NCI-H1436 (cell line): ENCODE results near the gene SNED1.

Experiments used
- DNase-seq: peaks from one replicate; lab custom pipeline; 2025; lab: John Stamatoyannopoulos, UW

The SNED1 gene

DNA sequence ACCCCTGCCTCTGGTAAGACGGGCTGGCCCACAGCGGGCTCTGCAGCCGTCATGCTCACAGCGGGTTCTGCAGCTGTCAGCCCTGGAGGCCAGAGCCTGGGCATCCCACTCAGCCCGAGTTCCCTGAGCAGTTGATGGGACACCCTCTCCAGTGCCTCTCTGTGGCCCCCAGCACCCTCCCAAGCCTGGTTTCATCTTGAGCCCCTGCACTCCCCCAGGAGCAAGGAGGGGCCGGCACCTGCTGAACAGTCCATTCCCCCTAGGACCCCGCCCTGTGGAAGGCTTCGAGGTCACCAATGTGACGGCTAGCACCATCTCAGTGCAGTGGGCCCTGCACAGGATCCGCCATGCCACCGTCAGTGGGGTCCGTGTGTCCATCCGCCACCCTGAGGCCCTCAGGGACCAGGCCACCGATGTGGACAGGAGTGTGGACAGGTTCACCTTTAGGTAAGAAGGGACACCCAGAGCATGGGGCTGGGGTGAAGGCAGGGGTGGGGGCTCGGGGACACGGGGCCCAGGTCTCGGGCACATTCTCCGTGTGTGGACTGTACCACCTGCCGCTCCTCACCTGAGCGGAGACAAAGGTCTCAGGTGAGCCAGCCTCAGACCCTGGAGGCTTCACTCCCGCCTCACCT, 69.2 kb downstream of the SNED1 start:
- no peak for DNase-seq

- no peak for DNase-seq
These were observed 69.9 kb downstream of the SNED1 start for GRCh38 chr2:241068136-241068941.

GRCh38 chr2:241068942-241069810, 70.8 kb downstream of the SNED1 start:
- no peak for DNase-seq

- peak; percentile 16 for DNase-seq
These were observed 71.4 kb downstream of the SNED1 start for GRCh38 chr2:241069821-241070281.

GRCh38 chr2:241070361-241070760, 71.9 kb downstream of the SNED1 start:
- no peak for DNase-seq

GRCh38 chr2:241070811-241071676, 72.6 kb downstream of the SNED1 start:
- no peak for DNase-seq

DNA sequence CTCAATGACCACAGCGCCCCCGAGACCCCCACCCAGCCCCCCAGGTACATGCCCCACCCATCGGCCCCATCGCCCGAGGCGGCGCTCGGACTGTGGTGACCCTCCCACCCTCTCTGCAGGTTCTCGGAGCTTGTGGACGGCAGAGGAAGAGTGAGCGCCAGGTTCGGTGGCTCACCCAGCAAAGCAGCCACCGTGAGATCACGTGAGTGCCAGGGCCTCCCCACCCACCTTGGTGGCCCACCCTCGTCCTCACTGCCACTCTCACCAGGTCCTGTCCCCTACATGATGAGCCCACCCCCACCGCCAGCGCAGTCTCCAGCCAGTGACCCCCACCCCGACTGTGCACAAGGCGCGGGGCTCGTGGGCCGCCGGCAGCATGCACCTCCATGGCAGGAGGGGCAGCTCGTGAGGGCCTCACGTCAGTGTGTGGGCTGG, 73.3 kb downstream of the SNED1 start:
- DNase-seq, result no peak

- DNase-seq, result no peak
These were observed 73.7 kb downstream of the SNED1 start for GRCh38 chr2:241072151-241072550.

GRCh38 chr2:241072553-241073165, 74.2 kb downstream of the SNED1 start:
- DNase-seq, result no peak

- DNase-seq, result no peak
These were observed 75.0 kb downstream of the SNED1 start for GRCh38 chr2:241073166-241074064.

DNA sequence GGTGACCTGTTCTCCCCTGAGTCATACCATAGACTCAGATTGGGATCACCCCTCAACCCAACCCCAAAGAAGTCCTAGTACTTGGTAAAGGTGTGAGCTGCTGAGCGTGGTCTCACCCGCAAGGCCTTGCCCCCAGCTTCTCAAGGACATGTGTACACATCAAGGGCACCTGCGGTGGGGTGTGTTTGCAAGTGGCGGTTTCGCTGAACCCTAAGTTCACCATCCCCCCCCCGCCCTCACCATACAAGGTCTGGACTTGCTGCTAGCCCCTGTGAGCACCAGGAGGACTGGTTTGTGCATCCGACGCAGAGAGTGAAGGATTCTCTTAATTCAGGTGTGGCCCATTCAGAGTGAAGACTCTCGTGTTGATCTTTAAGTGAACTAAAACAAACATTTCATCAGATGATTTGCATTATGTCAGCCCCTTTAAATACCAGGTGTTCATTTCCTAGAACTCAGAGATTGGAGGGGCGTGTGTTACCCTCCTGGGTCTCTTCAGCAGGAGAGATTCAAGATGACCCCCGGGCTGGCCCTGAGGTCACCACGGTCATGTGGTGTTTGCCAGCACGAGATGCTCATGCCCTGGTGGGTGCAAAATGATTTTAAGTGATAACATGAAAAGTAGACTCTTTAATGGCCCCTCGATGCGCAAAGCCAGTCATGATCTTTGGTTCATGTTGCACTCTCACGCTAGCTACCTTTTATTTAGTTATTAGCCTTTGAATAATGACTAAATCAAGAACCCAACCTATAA, 75.8 kb downstream of the SNED1 start:
- DNase-seq, result no peak

- DNase-seq, result no peak
These were observed 76.6 kb downstream of the SNED1 start for GRCh38 chr2:241074901-241075540.

GRCh38 chr2:241080405-241081189, 82.2 kb downstream of the SNED1 start:
- DNase-seq, result no peak

DNA sequence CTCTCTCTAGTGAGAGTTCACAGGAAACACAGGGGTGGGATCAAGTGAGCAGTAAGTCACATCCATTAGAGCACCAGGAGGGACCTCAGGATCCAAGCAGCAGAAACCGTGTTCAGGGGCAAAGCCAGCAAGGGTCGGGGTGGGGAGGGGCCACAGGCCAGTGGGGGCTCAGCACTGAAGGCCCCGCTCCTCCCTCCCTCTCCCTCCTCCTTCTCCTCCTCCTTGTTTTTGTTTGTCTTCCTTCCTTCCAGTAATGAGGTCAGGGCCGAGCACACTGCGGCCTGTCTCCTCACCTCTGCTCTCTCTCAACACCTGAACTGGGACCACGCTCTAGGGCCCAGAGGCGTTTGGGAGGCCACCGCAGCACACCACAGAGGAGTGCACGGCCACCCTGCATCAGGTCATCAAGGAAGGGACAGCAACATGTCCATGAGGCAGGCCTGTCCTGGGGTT, 82.8 kb downstream of the SNED1 start:
- DNase-seq, result no peak

GRCh38 chr2:241081643-241082340, 83.4 kb downstream of the SNED1 start:
- DNase-seq, result no peak

DNA sequence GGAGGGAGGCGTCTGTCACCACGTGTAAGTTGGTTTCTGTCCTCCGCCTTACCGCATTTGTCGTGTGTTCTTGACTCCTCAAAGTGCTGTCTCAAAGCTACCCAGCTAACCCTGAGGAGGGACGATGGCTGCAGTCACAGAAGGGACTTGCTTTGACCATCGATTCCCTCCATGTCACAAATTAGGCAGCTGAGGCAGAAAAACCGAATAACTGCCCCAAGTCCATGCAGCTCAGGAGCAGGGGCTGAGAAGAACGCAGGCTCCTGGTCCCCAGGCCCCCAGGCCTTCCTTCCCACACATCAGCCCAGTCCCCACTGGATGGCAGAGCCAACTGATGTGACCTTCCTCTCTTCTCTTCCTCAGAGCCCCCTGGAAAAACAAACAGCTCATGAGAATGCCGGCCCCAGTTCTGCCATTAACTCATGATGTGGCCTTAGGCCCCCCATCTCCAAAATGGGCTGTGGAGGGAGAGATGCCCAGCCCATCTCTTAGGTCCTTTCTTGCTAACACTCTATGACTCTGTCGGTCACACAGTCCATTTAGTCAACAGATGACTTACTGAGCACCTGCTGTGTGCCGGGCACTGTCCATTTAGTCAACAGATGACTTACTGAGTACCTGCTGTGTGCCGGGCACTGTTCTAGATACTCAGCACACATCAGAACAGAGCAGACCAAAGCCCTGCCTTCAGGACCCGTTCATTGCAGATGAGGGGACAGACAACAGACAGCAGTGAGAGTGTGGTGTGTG, 84.1 kb downstream of the SNED1 start:
- DNase-seq, result no peak

GRCh38 chr2:241083091-241083415, 84.6 kb downstream of the SNED1 start:
- no peak for DNase-seq
